SKM-1 (cell line): Measurements from ENCODE around the gene PARD3.
"Not testable (repeated sequence)": the region's sequence is repeated elsewhere in the genome, so short reads cannot be mapped to it uniquely, and the experiment has no call there.

Experiments
- DNase-seq: peaks from one replicate; lab custom pipeline; 2025; ENCODE audit not compliant: unreplicated experiment; lab: John Stamatoyannopoulos, UW

Gene PARD3

DNA sequence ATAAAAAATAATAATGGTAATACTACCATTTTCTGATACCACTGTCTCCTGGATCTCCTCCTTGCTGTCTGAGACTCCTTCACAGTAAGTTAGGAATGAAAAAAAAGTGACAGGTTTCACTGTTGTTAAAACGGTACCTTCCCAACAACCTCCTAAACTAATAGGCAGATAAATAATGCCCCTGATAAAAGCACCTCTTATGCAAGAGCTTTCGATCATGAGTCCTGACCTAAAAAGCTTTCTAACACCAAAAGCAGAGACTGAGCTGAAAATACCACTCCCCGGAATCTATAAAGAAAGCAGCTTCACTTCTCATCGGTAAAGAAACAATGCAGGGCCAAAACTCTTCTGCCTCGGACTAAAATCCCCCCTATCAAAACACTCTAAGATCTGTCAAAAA lies 14.5 kb downstream of the PARD3 start:
- no peak for DNase-seq

DNA sequence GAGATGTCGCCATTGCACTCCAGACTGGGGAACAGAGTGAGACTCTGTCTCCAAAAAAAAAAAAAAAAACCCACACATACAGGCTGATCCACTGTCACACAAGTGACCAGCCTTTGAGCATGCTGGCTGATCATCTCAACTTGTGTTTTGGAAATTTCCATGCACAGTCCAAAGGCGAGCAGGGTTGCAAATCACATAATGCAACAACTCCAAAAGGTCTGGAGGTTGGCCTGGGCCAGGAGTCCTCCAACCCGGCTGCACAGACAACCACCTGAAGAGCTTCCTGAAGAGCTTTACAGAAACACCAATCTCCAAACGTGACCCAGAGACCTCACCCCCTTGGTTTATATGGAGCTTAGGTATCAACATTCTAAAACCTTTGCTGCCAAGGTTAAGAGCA lies 16.4 kb downstream of the PARD3 start:
- DNase-seq, result no peak

GRCh38 chr10:34797155-34797554 lies 17.9 kb downstream of the PARD3 start:
- no peak for DNase-seq

DNA sequence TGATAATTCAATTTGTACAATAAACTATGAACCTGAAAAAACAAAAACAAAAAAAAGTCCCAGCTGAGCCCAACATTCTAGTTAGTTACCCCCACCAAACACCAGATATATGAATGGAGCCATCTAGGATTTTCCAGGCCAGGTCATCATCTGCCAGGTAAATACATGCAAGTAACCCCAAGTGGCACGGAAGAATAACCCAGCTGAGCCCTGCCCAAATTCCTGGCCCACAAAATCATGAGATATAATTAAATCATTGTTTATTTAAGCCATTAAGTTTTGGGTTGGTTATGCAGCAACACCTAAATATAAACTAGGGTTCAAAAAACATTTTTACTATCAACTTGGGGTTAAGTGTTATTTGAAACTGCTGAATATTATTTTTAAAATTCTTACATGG lies 19.0 kb downstream of the PARD3 start:
- no peak for DNase-seq

GRCh38 chr10:34795334-34795733 lies 19.8 kb downstream of the PARD3 start:
- no peak for DNase-seq

DNA sequence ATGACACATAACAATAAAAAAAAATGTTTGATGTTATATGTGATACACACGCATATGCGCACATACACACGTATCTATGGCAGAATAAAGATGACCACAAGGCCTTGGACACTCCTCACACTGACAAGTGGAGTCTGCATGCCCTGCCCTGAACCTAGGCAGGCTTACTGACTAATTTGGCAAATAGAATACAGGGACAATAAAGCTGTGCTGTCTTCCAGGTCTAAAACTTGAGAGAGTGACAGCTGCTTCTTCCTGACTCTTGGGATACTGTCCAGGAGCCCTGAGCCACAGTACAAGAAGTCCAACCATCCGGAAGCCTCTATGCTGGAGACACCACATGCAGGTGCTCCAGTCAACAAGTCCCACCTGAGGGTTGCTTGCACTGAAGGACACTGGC lies 20.3 kb downstream of the PARD3 start:
- DNase-seq, result no peak

DNA sequence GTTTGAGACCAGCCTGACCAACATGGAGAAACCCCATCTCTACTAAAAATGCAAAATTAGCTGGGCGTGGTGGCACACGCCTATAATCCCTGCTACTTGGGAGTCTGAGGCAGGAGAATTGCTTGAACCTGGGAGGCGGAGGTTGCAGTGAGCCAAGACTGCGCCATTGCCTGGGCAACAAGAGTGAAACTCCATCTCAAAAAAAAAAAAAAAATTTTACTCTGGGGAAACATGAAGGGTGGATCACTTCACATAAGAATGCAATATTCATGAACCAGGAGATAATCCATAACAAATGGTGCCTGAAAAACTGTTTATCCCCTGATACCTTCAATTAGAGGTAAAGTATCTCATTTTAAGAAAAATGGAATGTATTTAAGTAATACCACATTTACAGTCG lies 21.5 kb downstream of the PARD3 start:
- DNase-seq, result not testable (repeated sequence)

GRCh38 chr10:34792881-34793280 lies 22.2 kb downstream of the PARD3 start:
- no peak for DNase-seq

DNA sequence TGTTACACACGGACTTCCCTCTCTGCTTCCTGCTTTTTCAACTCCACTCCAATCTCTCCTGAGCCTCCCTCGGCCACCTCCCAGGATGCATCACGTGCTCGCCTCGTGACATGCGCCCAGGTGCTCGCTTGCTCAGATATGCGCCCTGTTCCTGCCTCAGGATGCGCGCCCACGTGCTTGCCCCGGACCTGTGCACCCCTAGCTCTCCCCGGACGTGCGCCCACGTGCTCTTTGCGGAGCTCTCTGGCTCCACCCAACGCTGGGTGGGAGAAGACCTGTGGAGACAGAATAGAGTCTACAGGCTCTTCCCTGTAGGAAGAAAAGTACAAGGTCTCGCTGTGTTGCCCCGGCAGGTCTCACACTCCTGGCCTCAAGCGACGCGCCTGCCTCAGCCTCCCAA lies 23.1 kb downstream of the PARD3 start:
- no peak for DNase-seq

- DNase-seq, result no peak
Observed at GRCh38 chr10:34791228-34791627, 23.9 kb downstream of the PARD3 start.

DNA sequence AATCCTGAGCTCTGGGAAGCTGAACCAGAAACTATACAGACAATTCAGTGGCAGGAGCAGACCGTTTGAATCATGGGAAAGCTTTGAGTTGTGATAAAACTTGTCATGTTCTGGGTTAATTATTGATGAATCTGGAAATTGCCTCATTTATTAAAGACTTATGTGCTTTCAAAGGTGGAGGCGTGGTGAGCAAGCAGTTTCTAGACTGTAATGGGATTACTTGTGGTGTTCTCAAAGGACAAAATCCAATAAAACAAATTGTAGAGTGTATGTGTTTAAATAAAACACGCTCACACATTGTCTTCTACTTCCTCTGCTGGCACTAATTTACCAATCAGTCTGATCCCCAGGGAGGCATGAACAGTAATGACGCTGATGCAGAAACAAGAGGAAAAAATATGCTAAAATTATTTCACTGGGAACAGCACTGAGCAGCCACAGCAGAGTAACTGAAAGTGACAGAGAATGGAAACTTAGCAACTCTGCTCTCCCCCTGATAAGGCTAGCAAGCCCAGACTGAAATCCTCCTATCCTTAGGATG lies 25.1 kb downstream of the PARD3 start:
- no peak for DNase-seq

DNA sequence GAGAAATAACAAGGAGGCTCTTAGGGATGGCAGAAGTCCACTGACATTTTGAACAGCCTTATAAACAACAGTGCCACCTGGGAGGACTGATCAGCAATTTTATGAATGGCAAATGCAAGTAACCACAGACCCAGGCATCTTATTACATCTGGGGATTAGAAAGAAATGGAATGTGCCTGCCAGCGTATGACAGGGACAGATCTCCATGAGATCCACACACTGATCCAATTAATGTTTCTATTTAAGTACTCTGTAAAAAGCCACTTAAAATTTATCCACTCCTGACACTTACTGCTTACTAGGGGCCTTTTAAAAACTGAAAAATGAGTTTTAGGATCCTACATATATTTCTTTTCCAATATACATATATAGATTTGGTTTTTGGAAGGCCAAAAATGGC lies 28.6 kb downstream of the PARD3 start:
- DNase-seq, result no peak

DNA sequence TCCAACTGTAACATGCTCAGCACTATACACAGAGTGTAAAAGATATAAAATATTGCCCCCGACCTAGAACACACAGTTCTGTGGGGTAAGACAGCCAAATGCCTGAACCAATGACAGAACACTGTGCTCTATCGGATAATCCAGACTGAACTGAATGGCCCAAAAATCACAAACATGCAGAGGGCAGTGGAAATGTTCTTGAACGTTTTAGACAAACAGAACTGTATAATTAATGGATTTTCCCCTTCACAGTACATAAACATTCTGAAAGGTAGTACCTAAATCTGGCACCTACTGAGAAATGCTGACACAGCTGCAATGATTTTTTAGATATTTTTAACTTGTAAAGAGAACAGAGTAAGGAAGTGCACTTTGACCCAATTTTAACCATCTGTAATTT lies 33.4 kb downstream of the PARD3 start:
- no peak for DNase-seq

DNA sequence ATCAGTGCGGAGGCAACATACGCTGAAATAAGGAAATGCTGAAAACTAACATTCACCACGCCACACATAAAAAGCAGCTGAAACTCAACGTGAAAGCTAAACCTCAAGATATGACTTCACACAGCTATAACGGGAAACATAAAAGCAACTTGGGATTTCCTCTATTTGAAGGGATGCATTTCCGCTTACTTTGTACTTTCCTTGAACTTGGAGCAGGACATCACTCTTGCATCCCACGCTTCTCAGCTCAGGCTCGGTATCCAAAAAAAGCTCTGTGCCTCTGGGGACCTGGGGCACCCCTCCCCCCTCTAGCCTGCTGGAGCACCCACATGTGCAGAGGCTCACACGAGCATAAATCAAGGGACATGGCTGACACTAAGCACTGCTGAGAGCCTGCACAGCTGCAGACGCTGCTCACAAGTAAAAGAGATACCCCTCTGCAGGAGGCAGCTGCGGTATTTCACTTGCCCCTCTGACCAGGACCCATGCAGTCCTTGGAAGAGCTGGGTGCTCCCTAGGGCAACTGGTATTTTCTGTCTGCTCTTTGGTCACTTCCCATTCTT lies 34.2 kb downstream of the PARD3 start:
- no peak for DNase-seq

- no peak for DNase-seq
Observed at GRCh38 chr10:34778237-34778636, 36.9 kb downstream of the PARD3 start.

DNA sequence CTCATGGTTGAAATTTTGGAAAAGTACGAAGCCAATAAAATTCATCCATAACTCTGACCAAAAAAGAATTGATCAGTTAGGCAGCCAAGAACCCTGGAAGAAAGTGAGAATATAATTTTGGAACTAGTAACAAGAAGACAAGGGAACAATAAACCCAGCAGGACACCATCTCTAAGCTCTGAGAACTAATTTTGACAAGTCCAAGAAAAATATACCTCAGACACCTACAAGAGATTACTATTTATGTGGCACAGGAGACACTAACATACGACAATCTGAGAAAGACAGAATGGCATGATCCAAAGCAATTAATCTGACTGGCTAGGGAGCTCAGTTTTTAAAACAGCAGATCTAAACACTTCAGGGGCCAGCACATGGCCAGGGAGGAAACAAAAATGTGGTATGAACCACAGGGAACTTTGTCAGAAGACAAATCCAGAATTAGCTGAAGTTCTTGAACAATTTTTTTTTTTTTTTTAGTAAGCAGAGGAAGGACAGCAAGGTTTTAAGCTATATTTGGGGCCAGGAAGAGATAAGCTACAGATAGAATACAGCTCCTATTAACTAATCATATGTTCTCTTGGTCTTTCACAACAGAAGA lies 38.9 kb downstream of the PARD3 start:
- DNase-seq, result no peak

- no peak for DNase-seq
Observed at GRCh38 chr10:34775044-34775637, 40.0 kb downstream of the PARD3 start.

- no peak for DNase-seq
Observed at GRCh38 chr10:34773636-34774630, 41.2 kb downstream of the PARD3 start.

DNA sequence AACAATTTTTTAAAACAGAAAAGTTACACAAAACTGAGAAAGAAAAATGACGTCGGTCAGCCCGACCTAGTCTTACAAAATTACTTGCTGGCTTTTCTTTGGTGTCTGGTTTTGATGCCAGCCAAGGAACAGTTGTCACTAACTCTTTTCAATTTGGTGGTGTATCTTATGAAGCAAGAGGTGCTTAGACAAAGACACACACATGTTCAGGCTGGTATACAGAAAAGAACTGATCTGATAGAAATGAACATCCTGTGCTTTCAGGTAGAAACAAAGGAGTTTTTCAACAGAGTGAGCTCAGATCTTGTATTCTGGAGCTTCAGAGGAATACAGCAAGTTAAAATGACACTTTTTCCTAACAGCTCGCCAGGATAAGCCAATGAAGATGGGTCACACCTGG lies 43.6 kb downstream of the PARD3 start:
- no peak for DNase-seq

- no peak for DNase-seq
Observed at GRCh38 chr10:34771106-34771505, 44.0 kb downstream of the PARD3 start.

DNA sequence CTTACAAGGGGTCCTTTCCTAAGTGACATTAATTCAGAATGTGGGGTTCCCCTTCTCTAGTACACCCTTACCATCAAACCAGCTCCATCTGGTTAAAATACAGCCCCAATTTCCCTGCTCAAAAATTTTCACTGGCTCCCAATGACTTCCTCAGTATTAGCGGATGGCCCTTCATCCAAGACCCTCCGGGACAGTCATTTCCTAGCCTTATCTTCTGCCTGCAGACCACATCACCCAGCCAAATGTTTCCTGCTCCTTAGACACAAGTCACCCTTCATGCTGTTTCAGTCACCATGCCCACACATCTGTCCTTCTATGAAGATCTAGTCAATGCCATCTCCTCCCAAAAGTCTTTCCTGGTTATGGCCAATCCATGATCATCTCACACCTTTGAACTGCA lies 45.2 kb downstream of the PARD3 start:
- no peak for DNase-seq

DNA sequence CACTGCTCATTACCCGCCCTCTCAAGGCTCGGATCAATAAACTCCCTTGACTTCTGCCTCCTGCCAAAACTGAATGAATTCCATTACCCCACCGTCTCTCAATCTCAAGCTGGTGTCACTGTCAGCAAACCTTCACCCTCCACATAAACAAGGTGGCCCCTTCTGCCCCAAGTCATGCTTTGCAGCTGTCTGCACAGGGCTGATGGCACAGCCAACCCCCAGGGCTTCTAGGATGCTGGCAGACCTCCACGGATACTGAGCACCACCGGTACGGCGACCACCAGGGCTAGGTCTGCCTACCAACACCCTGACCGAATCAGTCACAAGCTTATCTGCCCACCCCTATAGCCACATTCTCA lies 46.1 kb downstream of the PARD3 start:
- DNase-seq, result no peak
